Pancreas (tissue), 10 donors: ENCODE measurements around the gene SAP130. TPM values are rescaled to one million over a fixed set of nuclear protein-coding genes. Genes with fewer than 3 reads are reported as not detected.
A peak's percentile ranks its signal among the peaks of the same experiment; 100 is the strongest.

Source experiments
- ATAC-seq, 4 donors: fragments of 200-7000 bp; cut with Tn5 transposase; one replicate each; pipeline versions ENCODE4 v1.8.0 to v1.9.1; 2020; ENCODE audit warnings: mild to moderate bottlenecking in 4 of 4, moderate library complexity in 4 of 4
- DNase-seq, 6 donors: peaks; one replicate each; pipeline ENCODE4 v3.0.0-alpha.2; 2020
- FAIRE-seq: peaks from 2 replicates; lab custom pipeline; 2012; peaks lifted over from hg19 to GRCh38; lab: Jason Lieb, UNC
- H3K27ac ChIP-seq, 4 donors: fragments of 200-600 bp; sonication (generic); 1 replicate in 3 of 4; 2 replicates in 1 of 4; pipeline versions ENCODE4 v1.5.0 to v1.8.0; 2020
- H3K27me3 ChIP-seq, 4 donors: fragments of 200-600 bp; one replicate each; pipeline ENCODE4 v1.8.0; 2021
- H3K36me3 ChIP-seq, 3 donors: fragments of 200-600 bp; sonication (generic) in 1 of 3; one replicate each; pipeline versions ENCODE4 v1.5.0 to v1.8.0; 2020 to 2021
- H3K4me1 ChIP-seq, 3 donors: fragments of 200-600 bp; one replicate each; pipeline ENCODE4 v1.8.0; 2021
- H3K4me3 ChIP-seq, 4 donors: fragments of 200-600 bp; sonication (generic) in 2 of 4; one replicate each; pipeline versions ENCODE4 v1.5.0 to v1.8.0; 2020 to 2021
- H3K9me3 ChIP-seq, 4 donors: fragments of 200-600 bp; one replicate each; pipeline ENCODE4 v1.8.0; 2021
- CTCF ChIP-seq, 4 donors: fragments of 200-600 bp; sonication (generic) in 3 of 4; IDR thresholded peaks; one replicate each; pipeline versions ENCODE4 v1.5.0 to v1.8.0; 2021; ENCODE audit warnings: antibody characterized with exemption in 4 of 4
- WGBS, 2 donors: extraction: QIAGEN DNeasy Blood & Tissue Kit; methylation state at CpG; one replicate each; pipeline ENCODE4 v1.1.7; 2013; 5-methylcytosine and 5-hydroxymethylcytosine counted together
- intact Hi-C, 3 donors: fragments of 100-400 bp; cut with DNase I; formaldehyde crosslinking; loops; one replicate each; pipeline versions ENCODE4 v1.11.1 to v1.14.2; 2022
- polyA plus RNA-seq, 2 donors: library from polyadenylated mRNA; stranded (reverse); fragments of 200-250 nt; gene quantifications; one replicate each; pipeline ENCODE4 v1.2.3, GENCODE V29; 2013
- total RNA-seq, 6 donors: library from RNA; stranded (reverse); fragmentation: NEBNext Ultra II Directional in 4 of 6; extraction: Animal tissue kit (Norgen Biotek cat#: 25700) in 4 of 6; gene quantifications; one replicate each; pipeline versions ENCODE4 v1.2.1 to v1.2.4, GENCODE V29; 2021 to 2023
- donor health status: healthy with polysubstance abuse.
- donor health status: DM: no; HTN: no; CAD: no; lungs with moderate emphysema.
- donor health status: DM: no; HTN: no; CAD: no.
- donor health status: control.
- donor health status: control.
- donor health status: Bipolar disorder and iron deficiency.
- donor health status: DM: yes; HTN: yes; CAD: no.
- donor health status: DM: no; HTN: no; CAD: no.
- donor health status: DM: no; HTN: no; CAD: no.
- donor health status: DM: yes; HTN: yes; CAD: no.

Gene SAP130
- total and polyA plus RNA-seq, 8 donors = 4.5 to 14.1 (median 9.3) TPM

- 72 to 79% methylated on average over 3 of the region's 3 CpGs for WGBS, 2 donors
- ATAC-seq = no peak
- no peaks in the 10 kb centered on the region for H3K27me3 ChIP-seq
- intact Hi-C loops = no loop called here
- H3K4me3 ChIP-seq = no peak overlapping the region
- no peak for TF ChIP-seq CTCF (IDR thresholded peaks at IDR 0.05)
- DNase-seq = no peak
- no peak for FAIRE-seq
- no peak overlapping the region for H3K27ac ChIP-seq
- no peaks in the 10 kb centered on the region for H3K36me3 ChIP-seq
- H3K9me3 ChIP-seq = no peaks in the 10 kb centered on the region
- H3K4me1 ChIP-seq = no peaks in the 10 kb centered on the region
These were observed 10.6 kb upstream of the SAP130 start for GRCh38 chr2:128038411-128038810.

GRCh38 chr2:128037649-128038048 is 9.8 kb upstream of the SAP130 start:
- TF ChIP-seq CTCF (IDR thresholded peaks at IDR 0.05) = no peak
- DNase-seq (no peak), FAIRE-seq (no peak), ATAC-seq (no peak)
- Histone ChIP-seq H3K36me3 (no peaks in the 10 kb centered on the region), H3K27ac (no peak overlapping the region), H3K4me3 (no peak overlapping the region), H3K27me3 (no peaks in the 10 kb centered on the region), H3K9me3 (no peaks in the 10 kb centered on the region), H3K4me1 (no peaks in the 10 kb centered on the region)
- intact Hi-C loops = no loop called here
- WGBS, 2 donors = 84 to 87% methylated on average over 5 of the region's 5 CpGs

- no peak for TF ChIP-seq CTCF (IDR thresholded peaks at IDR 0.05)
- intact Hi-C loops = no loop called here
- Histone ChIP-seq H3K9me3 (no peaks in the 10 kb centered on the region), H3K27ac (no peak overlapping the region), H3K4me1 (no peaks in the 10 kb centered on the region), H3K4me3 (no peak overlapping the region), H3K27me3 (no peaks in the 10 kb centered on the region), H3K36me3 (no peaks in the 10 kb centered on the region)
- WGBS, 2 donors = 77 to 86% methylated on average over 10 of the region's 10 CpGs
- no peak for DNase-seq
- FAIRE-seq = no peak
- no peak for ATAC-seq
These were observed 9.1 kb upstream of the SAP130 start for GRCh38 chr2:128036748-128037607.

GRCh38 chr2:128032092-128032491 is 4.2 kb upstream of the SAP130 start:
- FAIRE-seq (no peak), ATAC-seq (no peak), DNase-seq (no peak)
- no peak overlapping the region for H3K27ac ChIP-seq
- no peaks in the 10 kb centered on the region for H3K36me3 ChIP-seq
- peaks cover 0 to 5% (median 0%) of the 10 kb centered on the region in 3 donors for H3K4me1 ChIP-seq
- H3K9me3 ChIP-seq = no peaks in the 10 kb centered on the region
- intact Hi-C loops = no loop called here
- 76 to 78% methylated on average over 4 of the region's 4 CpGs for WGBS, 2 donors
- no peak for TF ChIP-seq CTCF (IDR thresholded peaks at IDR 0.05)
- H3K4me3 ChIP-seq = no peak overlapping the region
- no peaks in the 10 kb centered on the region for H3K27me3 ChIP-seq

- Histone ChIP-seq H3K4me1 (peaks cover 0 to 11% (median 0%) of the 10 kb centered on the region in 3 donors), H3K27me3 (no peaks in the 10 kb centered on the region), H3K9me3 (no peaks in the 10 kb centered on the region), H3K36me3 (no peaks in the 10 kb centered on the region), H3K4me3 (peak overlapping the region; percentile 62 to 99 (median 83)), H3K27ac (peak overlapping the region; percentile 91 to 95 (median 92))
- 0 to 3% methylated on average over 1 of the region's 1 CpG for WGBS, 2 donors
- DNase-seq (no peak), ATAC-seq (no peak), FAIRE-seq (no peak)
- intact Hi-C loops = no loop called here
- TF ChIP-seq CTCF (IDR thresholded peaks at IDR 0.05) = no peak
These were observed 802 bp upstream of the SAP130 start for GRCh38 chr2:128028668-128029054.
